ENCODE data around the gene TNFAIP3. TPM values are rescaled to one million over a fixed set of nuclear protein-coding genes. Genes with fewer than 3 reads are reported as not detected.

TNFAIP3 gene
- total RNA-seq, 2 donors from 2014 or later, result 217 to 268 TPM

GRCh38 chr6:137913434-137913833 is 46.4 kb downstream of the TNFAIP3 start:
- peaks cover 12 to 37% of the 10 kb centered on the region in 2 donors for H3K9me3 Mint-ChIP-seq
- no peak overlapping the region for H3K27ac Mint-ChIP-seq
- peaks cover 22 to 39% of the 10 kb centered on the region in 2 donors for H3K36me3 Mint-ChIP-seq
- DNase-seq (ENCODE audit: low spot score in 2 of 2), result no peak
- ATAC-seq, result no peak

- Mint-ChIP-seq H3K36me3 (peaks cover 19 to 36% of the 10 kb centered on the region in 2 donors), H3K9me3 (peaks cover 12 to 38% of the 10 kb centered on the region in 2 donors), H3K27ac (no peak overlapping the region)
- no peak for ATAC-seq
- DNase-seq (ENCODE audit: low spot score in 2 of 2), result no peak
Measured at GRCh38 chr6:137913996-137914529, 47.0 kb downstream of the TNFAIP3 start.

GRCh38 chr6:137914530-137915193 is 47.6 kb downstream of the TNFAIP3 start:
- Mint-ChIP-seq H3K27ac (no peak overlapping the region), H3K9me3 (peaks cover 12 to 34% of the 10 kb centered on the region in 2 donors)

DNA sequence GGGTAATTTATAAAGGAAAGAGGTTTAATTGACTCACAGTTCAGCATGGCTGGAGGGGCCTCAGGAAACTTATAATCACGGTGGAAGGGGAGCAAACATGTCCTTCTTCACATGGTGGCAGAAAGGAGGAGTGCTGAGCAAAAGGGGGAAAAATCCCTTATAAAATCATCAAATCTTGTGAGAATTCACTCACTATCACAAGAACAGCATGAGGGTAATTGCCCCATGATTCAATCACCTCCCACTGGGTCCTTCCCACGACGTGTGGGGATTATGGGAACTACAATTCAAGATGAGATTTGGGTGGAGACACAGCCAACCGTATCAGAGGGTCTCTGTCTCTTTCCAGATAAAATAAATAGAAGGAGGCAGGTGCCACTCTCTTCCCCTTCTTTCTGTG is 48.7 kb downstream of the TNFAIP3 start:
- H3K36me3 Mint-ChIP-seq, result peaks cover 14 to 29% of the 10 kb centered on the region in 2 donors
- no peak overlapping the region for H3K27ac Mint-ChIP-seq
- no peak for DNase-seq (ENCODE audit: low spot score in 2 of 2)
- H3K9me3 Mint-ChIP-seq, result peaks cover 12 to 33% of the 10 kb centered on the region in 2 donors
- ATAC-seq, result no peak

More at GRCh38 chr6:137914530-137915193, 47.6 kb downstream of the TNFAIP3 start:
- peaks cover 14 to 30% of the 10 kb centered on the region in 2 donors for H3K36me3 Mint-ChIP-seq
- ATAC-seq (no peak), DNase-seq (ENCODE audit: low spot score in 2 of 2) (no peak)

DNA sequence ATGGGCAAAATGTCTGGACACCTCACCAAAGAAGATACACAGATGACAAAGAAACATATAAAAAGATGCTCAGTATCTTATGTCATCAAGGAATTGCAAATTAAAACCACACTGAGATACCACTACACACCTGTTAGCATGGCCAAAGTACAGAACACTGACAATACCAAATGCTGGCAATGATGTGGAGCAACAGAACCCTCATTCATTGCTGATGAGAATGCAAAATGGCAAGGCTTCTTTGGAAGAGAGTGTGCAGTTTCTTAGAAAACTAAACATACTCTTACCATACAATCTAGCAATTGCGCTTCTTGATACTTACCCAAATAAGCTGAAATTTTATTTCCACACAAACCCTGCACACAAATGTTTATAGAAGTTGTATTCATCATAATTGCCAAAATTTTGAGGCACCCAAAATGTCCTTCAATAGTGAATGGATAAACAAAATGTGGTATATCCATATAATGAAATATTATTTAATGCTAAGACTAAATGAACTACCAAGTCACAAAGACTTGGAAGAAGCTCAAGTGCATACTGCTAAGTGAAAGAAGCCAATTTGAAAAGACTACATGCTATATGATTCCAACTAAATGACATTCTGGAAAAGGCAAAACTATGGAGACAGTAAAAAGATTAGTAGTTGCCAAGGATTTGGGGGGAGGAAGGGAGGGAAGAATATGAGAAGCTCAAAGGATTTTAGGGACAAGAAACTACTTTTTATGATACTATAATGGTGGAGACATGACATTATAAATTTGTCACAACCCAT is 50.7 kb downstream of the TNFAIP3 start:
- Mint-ChIP-seq H3K36me3 (peaks cover 14 to 29% of the 10 kb centered on the region in 2 donors), H3K9me3 (peaks cover 12 to 38% of the 10 kb centered on the region in 2 donors), H3K27ac (no peak overlapping the region)
- DNase-seq (ENCODE audit: low spot score in 2 of 2) (no peak), ATAC-seq (no peak)

DNA sequence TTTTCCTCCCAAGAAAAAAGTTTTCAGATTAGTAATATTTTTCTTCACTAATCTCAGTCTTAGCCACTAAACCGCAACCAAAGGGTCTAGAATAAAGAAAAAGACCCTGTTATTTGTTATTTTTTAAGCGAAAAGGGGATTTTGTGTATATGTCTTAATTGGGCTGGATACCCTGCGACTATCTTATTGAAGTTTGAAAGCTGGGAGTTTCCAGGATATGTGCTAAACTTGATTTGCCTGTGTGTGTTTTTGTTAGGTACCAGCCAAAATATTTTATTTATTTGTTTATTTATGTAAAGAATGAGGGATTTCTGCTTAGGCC is 52.4 kb downstream of the TNFAIP3 start:
- no peak overlapping the region for H3K27ac Mint-ChIP-seq
- H3K9me3 Mint-ChIP-seq, result peaks cover under 1 to 26% of the 10 kb centered on the region in 2 donors
- no peak for ATAC-seq

GRCh38 chr6:137919837-137920730 is 53.0 kb downstream of the TNFAIP3 start:
- Mint-ChIP-seq H3K36me3 (peaks cover 0 to 13% of the 10 kb centered on the region in 2 donors), H3K27ac (no peak overlapping the region), H3K9me3 (peaks cover 0 to 20% of the 10 kb centered on the region in 2 donors)
- ATAC-seq (no peak), DNase-seq (ENCODE audit: low spot score in 2 of 2) (no peak)

More for the DNA sequence above, 52.4 kb downstream of the TNFAIP3 start:
- DNase-seq (ENCODE audit: low spot score in 2 of 2), result no peak
- H3K36me3 Mint-ChIP-seq, result peaks cover 6 to 19% of the 10 kb centered on the region in 2 donors

- DNase-seq (ENCODE audit: low spot score in 2 of 2) (no peak), ATAC-seq (no peak)
- Mint-ChIP-seq H3K27ac (no peak overlapping the region), H3K36me3 (no peaks in the 10 kb centered on the region), H3K9me3 (peaks cover 0 to 10% of the 10 kb centered on the region in 2 donors)
Measured at GRCh38 chr6:137921823-137922222, 54.8 kb downstream of the TNFAIP3 start.

DNA sequence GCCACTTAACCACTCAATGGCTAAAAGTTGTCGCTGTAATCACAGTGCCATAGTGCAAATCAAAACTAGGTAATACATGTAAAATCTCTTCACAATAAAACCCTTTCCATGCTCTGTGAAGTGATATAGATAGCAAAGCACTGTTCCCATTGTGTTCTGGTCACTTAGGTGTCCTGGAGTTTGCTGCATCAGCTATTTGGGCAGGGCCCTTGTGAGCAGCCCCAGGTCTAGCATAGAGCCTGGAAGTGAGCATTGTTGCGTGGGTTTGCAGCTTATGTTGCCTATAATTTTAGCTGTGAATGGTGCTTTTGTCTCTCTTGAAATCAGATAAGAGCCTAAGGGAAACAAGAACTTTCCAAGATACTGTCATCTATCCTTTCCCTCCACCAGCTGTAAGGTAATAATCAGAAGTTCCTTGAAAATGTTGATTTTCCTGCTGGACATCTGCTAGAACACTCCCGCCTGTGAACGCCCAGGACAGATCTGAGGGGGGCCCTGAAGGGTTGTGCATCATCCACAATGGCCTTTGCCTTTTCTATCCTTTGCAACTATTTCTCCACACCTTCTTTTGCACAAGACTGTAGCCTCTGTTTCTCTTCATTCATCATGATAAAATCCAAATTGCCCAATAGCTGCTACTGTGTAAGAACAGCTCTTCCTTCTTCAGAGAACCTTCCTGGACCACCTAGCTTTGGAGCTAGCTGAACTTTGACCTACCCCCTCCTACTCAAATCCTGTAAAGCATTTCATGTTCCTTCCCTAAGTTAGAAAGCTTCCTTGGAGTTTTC is 57.0 kb downstream of the TNFAIP3 start:
- Mint-ChIP-seq H3K36me3 (no peaks in the 10 kb centered on the region), H3K27ac (no peak overlapping the region), H3K9me3 (peaks cover 0 to 8% of the 10 kb centered on the region in 2 donors)
- ATAC-seq (no peak), DNase-seq (ENCODE audit: low spot score in 2 of 2) (no peak)

GRCh38 chr6:137925141-137925698 is 58.2 kb downstream of the TNFAIP3 start:
- Mint-ChIP-seq H3K36me3 (no peaks in the 10 kb centered on the region), H3K27ac (no peak overlapping the region), H3K9me3 (peaks cover 0 to 6% of the 10 kb centered on the region in 2 donors)
- no peak for DNase-seq (ENCODE audit: low spot score in 2 of 2)
- ATAC-seq, result no peak

- H3K27ac Mint-ChIP-seq, result no peak overlapping the region
- no peak for ATAC-seq
- H3K36me3 Mint-ChIP-seq, result no peaks in the 10 kb centered on the region
- DNase-seq (ENCODE audit: low spot score in 2 of 2), result no peak
- H3K9me3 Mint-ChIP-seq, result peaks cover 0 to 5% of the 10 kb centered on the region in 2 donors
Measured at GRCh38 chr6:137926207-137926731, 59.2 kb downstream of the TNFAIP3 start.

DNA sequence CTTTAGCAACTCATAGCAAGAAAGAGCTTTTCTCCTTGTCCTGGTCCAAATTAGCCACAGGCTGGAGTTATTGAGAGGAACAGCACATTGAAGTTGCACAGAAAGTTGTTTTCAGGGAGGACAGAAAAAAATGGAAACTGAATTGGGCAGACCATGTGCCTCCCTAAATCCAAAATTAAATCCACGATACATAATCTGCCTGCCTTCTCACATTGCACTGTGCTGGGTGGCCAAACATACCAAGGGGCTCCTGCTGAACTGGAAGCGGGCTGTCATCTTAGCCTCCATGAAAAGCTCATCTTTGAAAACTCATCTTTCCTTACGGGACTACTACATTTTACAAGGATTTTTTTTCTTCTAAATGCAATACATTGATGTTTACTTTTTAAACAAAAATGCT is 59.9 kb downstream of the TNFAIP3 start:
- no peaks in the 10 kb centered on the region for H3K9me3 Mint-ChIP-seq
- ATAC-seq, result no peak
- H3K36me3 Mint-ChIP-seq, result no peaks in the 10 kb centered on the region
- no peak for DNase-seq (ENCODE audit: low spot score in 2 of 2)
- peak overlapping the region; percentile 77 to 95 for H3K27ac Mint-ChIP-seq

DNA sequence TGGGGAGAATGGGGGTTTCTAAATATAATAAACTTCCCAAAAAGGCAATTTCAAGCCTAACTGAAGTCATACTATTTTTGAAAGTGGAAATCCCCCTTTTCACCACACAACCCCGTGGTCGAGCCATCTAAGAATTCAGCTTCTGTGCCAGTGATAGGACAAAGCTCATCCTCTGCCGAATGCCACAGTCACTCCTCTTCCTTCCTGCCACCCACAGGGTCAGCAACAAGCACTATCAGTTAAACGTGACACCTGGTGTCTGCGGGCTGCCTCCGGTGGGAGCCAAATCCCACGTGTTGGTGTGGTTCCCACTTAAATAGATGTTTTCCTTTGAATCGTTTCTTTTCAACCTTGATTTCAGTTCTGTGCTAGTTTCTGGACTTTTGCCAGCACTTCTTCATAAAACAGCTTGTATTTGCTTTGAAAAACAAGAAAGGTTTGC is 60.7 kb downstream of the TNFAIP3 start:
- DNase-seq (ENCODE audit: low spot score in 2 of 2), result peak; percentile 64 to 85
- Mint-ChIP-seq H3K27ac (peak overlapping the region; percentile 77 to 95), H3K36me3 (no peaks in the 10 kb centered on the region), H3K9me3 (no peaks in the 10 kb centered on the region)
- peak; percentile 98 to 100 for ATAC-seq

DNA sequence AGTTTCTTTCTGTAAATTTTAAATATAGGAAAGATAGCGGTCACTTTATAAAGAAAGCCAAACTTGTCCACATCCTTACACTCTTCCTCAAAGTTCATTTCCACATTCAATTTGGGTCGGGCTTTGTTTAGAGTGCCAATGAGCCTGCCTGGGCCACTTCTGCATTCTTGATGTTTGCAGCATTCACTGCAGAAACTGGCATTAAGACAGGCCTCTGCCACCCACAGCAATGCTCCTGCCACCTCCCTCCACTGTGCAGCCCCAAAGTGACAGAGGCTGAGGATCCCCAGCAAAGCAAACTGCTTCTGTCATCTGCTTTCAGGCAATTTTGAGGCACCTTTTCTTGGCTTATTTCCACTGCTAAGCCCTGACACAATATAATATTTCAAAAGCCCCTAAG is 61.2 kb downstream of the TNFAIP3 start:
- Mint-ChIP-seq H3K27ac (peak overlapping the region; percentile 77 to 95), H3K9me3 (no peaks in the 10 kb centered on the region), H3K36me3 (no peaks in the 10 kb centered on the region)
- ATAC-seq (peak; percentile 38 to 47), DNase-seq (ENCODE audit: low spot score in 2 of 2) (no peak)

DNA sequence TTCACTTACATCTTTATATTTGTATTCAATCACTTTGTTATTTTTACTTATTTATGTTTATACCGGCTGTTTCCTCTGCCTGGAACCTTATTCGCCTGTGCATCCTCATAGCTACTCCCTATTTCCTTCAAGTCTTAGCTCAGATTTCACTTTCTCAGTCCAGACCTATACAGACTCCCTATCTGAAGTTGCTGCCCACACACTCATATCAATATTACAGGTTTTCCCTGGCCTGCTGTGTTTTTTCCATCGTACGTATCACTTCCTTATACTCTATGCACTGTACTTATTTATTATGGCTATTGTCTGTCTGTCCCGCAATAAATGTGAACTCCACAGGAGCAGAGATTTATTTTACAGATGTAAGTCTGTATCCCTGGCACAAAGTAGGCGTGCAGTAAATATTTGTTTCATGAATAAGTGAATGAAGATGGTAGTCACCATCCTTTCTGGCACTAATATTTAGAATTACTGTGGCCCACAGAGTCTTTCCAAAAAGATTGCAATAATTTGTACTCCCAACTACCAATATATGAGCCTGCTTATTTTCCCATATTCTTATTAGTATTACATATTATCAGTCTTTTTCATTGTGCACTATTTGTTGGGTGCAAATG is 64.9 kb downstream of the TNFAIP3 start:
- peaks cover 5 to 15% of the 10 kb centered on the region in 2 donors for H3K36me3 Mint-ChIP-seq
- ATAC-seq, result no peak
- DNase-seq (ENCODE audit: low spot score in 2 of 2), result no peak
- H3K27ac Mint-ChIP-seq, result no peak overlapping the region
- H3K9me3 Mint-ChIP-seq, result peaks cover 0 to 11% of the 10 kb centered on the region in 2 donors

All from activated naive CD4-positive, alpha-beta T cell treated with anti-CD3 and anti-CD28 coated beads, Interleukin-2, amount 50 U/mL, for 72 hours (primary cell).